ENCODE results near the gene XPR1.
A peak's percentile ranks its signal among the peaks of the same experiment; 100 is the strongest.

Gene XPR1

GRCh38 chr1:180631766-180632325 is at the start of gene XPR1:
TSS of gene XPR1 (plus strand) at chr1:180632022. CDS start at chr1:180632202, 180 bp downstream.
- DNase-seq = peak; percentile 99

- no peak for DNase-seq
Observed at GRCh38 chr1:180584869-180585268, 47.0 kb upstream of the XPR1 start.

GRCh38 chr1:180585994-180586359 is 45.8 kb upstream of the XPR1 start:
- DNase-seq = no peak

GRCh38 chr1:180586671-180587155 is 45.1 kb upstream of the XPR1 start:
- DNase-seq = no peak

GRCh38 chr1:180588121-180588520 is 43.7 kb upstream of the XPR1 start:
- no peak for DNase-seq

GRCh38 chr1:180590889-180591288 is 40.9 kb upstream of the XPR1 start:
- no peak for DNase-seq

- DNase-seq = no peak
Observed at GRCh38 chr1:180593382-180593781, 38.4 kb upstream of the XPR1 start.

- no peak for DNase-seq
Observed at GRCh38 chr1:180594723-180595122, 37.1 kb upstream of the XPR1 start.

GRCh38 chr1:180595966-180596365 is 35.9 kb upstream of the XPR1 start:
- no peak for DNase-seq

- DNase-seq = no peak
Observed at GRCh38 chr1:180597520-180597919, 34.3 kb upstream of the XPR1 start.

GRCh38 chr1:180598333-180598974 is 33.4 kb upstream of the XPR1 start:
- no peak for DNase-seq

GRCh38 chr1:180600343-180600742 is 31.5 kb upstream of the XPR1 start:
- no peak for DNase-seq

- DNase-seq = no peak
Observed at GRCh38 chr1:180601512-180601911, 30.3 kb upstream of the XPR1 start.

- no peak for DNase-seq
Observed at GRCh38 chr1:180603223-180603849, 28.5 kb upstream of the XPR1 start.

- no peak for DNase-seq
Observed at GRCh38 chr1:180603850-180604226, 28.0 kb upstream of the XPR1 start.

- no peak for DNase-seq
Observed at GRCh38 chr1:180606155-180606554, 25.7 kb upstream of the XPR1 start.

- no peak for DNase-seq
Observed at GRCh38 chr1:180609643-180610555, 21.9 kb upstream of the XPR1 start.

GRCh38 chr1:180610556-180611015 is 21.2 kb upstream of the XPR1 start:
- DNase-seq = no peak

GRCh38 chr1:180611016-180611930 is 20.5 kb upstream of the XPR1 start:
- peak; percentile 4 for DNase-seq

- no peak for DNase-seq
Observed at GRCh38 chr1:180612632-180613031, 19.2 kb upstream of the XPR1 start.

GRCh38 chr1:180614730-180615129 is 17.1 kb upstream of the XPR1 start:
- DNase-seq = no peak

All from CD4-positive, alpha-beta T cell treated with Interferon gamma for 1 hour (primary cell).